ENCODE results near the gene EMX1.

- TF ChIP-seq, protein P1, sequence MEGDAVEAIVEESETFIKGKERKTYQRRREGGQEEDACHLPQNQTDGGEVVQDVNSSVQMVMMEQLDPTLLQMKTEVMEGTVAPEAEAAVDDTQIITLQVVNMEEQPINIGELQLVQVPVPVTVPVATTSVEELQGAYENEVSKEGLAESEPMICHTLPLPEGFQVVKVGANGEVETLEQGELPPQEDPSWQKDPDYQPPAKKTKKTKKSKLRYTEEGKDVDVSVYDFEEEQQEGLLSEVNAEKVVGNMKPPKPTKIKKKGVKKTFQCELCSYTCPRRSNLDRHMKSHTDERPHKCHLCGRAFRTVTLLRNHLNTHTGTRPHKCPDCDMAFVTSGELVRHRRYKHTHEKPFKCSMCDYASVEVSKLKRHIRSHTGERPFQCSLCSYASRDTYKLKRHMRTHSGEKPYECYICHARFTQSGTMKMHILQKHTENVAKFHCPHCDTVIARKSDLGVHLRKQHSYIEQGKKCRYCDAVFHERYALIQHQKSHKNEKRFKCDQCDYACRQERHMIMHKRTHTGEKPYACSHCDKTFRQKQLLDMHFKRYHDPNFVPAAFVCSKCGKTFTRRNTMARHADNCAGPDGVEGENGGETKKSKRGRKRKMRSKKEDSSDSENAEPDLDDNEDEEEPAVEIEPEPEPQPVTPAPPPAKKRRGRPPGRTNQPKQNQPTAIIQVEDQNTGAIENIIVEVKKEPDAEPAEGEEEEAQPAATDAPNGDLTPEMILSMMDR (IDR thresholded peaks at IDR 0.05; ENCODE audit: insufficient read depth, low read length), result no peak
- no peak for TF ChIP-seq POLR2AphosphoS5 (IDR thresholded peaks at IDR 0.05; ENCODE audit: low read depth)
- TF ChIP-seq REST (IDR thresholded peaks at IDR 0.05; ENCODE audit: insufficient replicate concordance, low read depth), result no peak
- TF ChIP-seq GABPA (IDR thresholded peaks at IDR 0.05; ENCODE audit: low read depth), result no peak
- TF ChIP-seq SPI1 (IDR thresholded peaks at IDR 0.05; ENCODE audit: borderline replicate concordance, low read depth), result no peak
Measured at GRCh38 chr2:72921088-72921851, 4.0 kb downstream of the EMX1 start.
